ENCODE measurements around the gene TFRC.
A peak's percentile ranks its signal among the peaks of the same experiment; 100 is the strongest.
"Not testable (repeated sequence)": the region's sequence is repeated elsewhere in the genome, so short reads cannot be mapped to it uniquely, and the experiment has no call there.

The TFRC gene

GRCh38 chr3:196048922-196049598 lies 32.8 kb downstream of the TFRC start:
- no peak for DNase-seq (ENCODE audit: low spot score)

GRCh38 chr3:196047391-196048030 lies 34.4 kb downstream of the TFRC start:
- no peak for DNase-seq (ENCODE audit: low spot score)

DNA sequence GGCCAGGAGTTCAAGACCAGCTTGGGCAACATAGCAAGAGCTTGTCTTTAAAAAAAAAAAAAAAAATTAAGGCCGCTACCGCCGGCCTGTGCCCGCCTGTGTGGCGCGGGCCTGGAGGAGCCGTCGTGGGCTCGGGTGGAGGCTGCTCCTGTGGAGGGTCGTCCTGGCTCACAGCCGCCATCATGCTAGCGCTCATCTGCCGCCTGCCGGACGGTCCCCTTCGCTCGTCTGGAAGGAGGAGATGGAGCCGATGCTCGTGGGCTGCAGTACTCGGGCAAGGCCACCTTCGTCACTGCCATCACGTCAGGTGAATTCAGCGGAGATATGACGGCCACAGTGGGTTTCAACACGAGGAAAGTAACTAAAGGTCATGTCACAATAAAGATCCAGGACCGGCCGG lies 37.4 kb downstream of the TFRC start:
- no peak for DNase-seq (ENCODE audit: low spot score)

GRCh38 chr3:196042673-196043072 lies 39.2 kb downstream of the TFRC start:
- DNase-seq (ENCODE audit: low spot score), result no peak

GRCh38 chr3:196039359-196039758 lies 42.5 kb downstream of the TFRC start:
- DNase-seq (ENCODE audit: low spot score), result no peak

- not testable (repeated sequence) for DNase-seq (ENCODE audit: low spot score)
Observed at GRCh38 chr3:196026059-196026458, 55.8 kb downstream of the TFRC start.

- no peak for DNase-seq (ENCODE audit: low spot score)
Observed at GRCh38 chr3:196024968-196025367, 56.9 kb downstream of the TFRC start.

DNA sequence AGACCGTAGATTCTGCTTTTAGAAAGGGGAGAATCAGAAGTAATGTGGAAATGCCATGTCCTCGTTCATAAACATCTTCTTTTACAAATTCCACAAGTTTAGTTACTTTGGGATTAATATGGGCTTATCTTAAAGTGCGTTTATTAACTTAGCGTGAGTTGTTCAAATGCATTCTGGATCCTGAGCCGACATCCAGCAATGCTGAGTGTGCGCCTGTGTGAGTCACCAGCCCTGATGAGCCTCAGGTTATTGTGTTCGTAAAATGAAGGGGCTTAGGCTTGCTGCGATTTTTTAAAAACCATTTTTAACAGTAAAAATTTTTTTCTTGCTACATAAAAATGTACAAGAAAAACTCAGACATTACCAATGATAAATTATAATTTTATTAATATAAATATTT lies 57.9 kb downstream of the TFRC start:
- no peak for DNase-seq (ENCODE audit: low spot score)

- not testable (repeated sequence) for DNase-seq (ENCODE audit: low spot score)
Observed at GRCh38 chr3:196022499-196022878, 59.4 kb downstream of the TFRC start.

DNA sequence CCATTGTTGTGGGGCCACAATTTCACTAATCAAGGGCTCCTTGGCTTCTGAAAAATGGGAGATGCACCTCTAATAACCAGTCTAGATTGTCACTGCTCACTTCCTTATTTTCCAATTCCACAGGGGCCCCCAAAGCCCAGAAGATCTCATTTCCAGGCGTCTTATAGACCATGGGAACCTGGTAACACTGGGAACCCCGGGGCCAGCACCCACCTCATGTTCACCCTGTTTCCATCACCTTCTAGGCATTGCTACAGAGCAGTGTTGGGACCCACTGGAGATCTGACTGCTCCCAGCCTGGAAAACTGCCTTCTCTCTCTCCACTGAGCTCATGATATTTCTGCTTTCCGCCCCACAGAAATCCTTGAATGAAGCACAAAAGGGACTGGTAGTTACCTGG lies 61.5 kb downstream of the TFRC start:
- DNase-seq (ENCODE audit: low spot score), result no peak

GRCh38 chr3:196019576-196019975 lies 62.3 kb downstream of the TFRC start:
- not testable (repeated sequence) for DNase-seq (ENCODE audit: low spot score)

DNA sequence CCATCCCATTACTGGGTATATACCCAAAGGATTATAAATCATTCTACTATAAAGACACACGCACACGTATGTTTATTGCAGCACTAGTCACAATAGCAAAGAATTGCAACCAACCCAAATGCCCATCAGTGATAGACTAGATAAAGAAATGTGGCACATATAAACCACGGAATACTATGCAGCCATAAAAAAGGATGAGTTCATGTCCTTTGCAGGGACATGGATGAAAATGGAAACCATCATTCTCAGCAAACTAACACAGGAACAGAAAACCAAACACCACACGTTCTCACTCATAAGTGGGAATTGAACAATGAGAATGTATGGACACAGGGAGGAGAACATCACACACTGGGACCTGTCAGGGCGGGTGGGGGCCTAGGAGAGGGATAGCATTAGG lies 63.7 kb downstream of the TFRC start:
- not testable (repeated sequence) for DNase-seq (ENCODE audit: low spot score)

DNA sequence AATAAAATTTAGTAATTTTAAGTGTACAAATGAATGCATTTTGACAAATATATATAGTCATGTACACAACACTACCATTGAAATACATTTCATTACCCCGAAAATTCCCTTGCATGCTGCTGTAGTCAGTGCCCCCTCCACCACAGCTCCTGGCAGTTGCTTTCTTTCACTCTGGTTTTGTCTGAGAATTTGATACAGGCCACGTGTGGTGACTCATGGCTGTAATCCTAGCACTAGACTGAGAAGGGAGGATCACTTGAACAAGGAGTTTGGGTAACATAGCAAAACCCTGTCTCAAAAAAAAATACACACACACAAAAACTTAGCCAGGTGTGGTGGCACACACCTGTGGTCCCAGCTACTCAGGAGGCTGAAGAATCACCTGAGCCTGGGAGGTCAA lies 65.4 kb downstream of the TFRC start:
- DNase-seq (ENCODE audit: low spot score), result peak; percentile 56

GRCh38 chr3:196016059-196016458 lies 65.8 kb downstream of the TFRC start:
- no peak for DNase-seq (ENCODE audit: low spot score)

- no peak for DNase-seq (ENCODE audit: low spot score)
Observed at GRCh38 chr3:196013587-196014487, 68.1 kb downstream of the TFRC start.

DNA sequence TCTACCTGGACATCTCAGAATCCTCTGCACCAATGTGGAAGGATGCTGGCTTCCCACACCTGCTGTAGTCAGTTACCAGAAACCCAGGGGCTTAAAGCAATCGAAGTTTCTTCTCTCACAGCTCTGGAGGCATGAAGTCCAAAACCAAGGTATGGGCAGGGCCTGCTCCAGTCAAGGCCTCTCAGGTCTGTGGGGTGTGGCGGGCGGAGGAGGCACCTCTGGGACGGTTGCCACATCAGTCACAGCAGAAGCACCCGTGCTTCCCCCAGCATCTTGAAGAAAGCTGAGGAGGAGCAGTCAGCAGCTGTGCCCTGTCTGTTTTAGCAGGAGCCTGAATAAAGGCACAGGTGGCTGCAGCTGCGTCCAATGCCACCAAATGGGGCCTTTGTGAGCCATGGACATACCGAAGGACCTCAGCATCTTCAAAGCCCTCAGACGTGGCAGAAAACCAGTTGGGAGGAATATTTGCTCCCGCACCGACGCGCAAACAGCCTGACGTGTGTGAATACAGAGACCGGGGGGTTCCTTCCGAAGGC lies 68.9 kb downstream of the TFRC start:
- DNase-seq (ENCODE audit: low spot score), result no peak

DNA sequence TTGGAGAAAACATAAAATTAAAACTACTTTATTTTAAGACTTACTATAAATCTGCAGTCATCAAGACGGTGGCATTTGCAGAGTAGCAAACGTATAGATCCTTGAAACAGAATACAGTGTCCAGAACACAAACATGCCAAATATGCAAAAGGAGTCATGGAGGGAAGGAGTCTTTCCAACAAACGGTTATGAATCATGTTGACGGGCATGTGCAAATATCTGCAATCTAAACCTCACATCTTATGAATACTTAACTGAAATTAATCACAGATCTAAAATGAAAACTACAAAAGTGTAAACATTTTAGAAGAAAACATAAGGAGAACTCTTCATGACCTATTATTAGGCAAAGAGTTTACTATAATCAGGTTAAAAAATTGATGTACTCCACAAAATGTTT lies 69.4 kb downstream of the TFRC start:
- peak; percentile 31 for DNase-seq (ENCODE audit: low spot score)

GRCh38 chr3:196009456-196009855 lies 72.4 kb downstream of the TFRC start:
- no peak for DNase-seq (ENCODE audit: low spot score)

DNA sequence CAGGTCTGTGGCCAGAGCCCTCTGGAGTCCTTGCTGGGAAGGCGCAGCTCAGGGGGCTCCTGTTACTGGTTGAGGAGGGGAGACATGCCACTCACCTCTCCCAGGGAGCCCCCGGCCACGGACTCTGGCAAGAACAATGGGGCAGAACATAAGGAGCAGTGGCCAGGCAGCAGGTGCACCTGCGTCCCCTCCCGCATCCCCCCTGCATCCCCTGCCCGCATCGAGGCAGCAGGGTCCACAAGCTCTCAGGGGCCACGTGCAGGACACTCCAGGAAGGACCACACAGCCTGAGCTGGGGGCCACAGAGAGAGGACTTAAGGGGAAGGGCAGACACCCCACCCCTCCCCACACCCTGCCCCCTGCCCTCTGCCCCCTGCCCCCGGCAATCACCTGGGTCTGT lies 73.0 kb downstream of the TFRC start:
- no peak for DNase-seq (ENCODE audit: low spot score)

GRCh38 chr3:196008387-196008786 lies 73.5 kb downstream of the TFRC start:
- no peak for DNase-seq (ENCODE audit: low spot score)

GRCh38 chr3:196007744-196008335 lies 74.0 kb downstream of the TFRC start:
- no peak for DNase-seq (ENCODE audit: low spot score)

DNA sequence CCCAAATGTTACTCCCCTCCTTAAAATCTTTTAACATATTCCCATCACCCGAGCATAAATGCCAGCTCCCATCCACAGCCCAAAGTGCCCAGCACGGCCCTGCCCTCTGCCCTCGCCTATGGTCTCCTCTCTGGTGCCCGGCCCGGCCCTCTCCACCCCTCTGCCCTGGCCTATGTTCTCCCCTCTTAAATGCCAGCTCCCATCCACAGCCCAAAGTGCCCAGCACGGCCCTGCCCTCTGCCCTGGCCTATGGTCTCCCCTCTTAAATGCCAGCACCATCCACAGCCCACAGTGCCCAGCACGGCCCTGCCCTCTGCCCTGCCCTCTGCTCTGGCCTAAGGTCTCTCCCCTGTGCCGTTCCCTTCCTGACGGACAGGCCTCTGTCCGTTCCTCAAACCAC lies 76.6 kb downstream of the TFRC start:
- DNase-seq (ENCODE audit: low spot score), result not testable (repeated sequence)
